ENCODE data around the gene NLRP5.

The NLRP5 gene

DNA sequence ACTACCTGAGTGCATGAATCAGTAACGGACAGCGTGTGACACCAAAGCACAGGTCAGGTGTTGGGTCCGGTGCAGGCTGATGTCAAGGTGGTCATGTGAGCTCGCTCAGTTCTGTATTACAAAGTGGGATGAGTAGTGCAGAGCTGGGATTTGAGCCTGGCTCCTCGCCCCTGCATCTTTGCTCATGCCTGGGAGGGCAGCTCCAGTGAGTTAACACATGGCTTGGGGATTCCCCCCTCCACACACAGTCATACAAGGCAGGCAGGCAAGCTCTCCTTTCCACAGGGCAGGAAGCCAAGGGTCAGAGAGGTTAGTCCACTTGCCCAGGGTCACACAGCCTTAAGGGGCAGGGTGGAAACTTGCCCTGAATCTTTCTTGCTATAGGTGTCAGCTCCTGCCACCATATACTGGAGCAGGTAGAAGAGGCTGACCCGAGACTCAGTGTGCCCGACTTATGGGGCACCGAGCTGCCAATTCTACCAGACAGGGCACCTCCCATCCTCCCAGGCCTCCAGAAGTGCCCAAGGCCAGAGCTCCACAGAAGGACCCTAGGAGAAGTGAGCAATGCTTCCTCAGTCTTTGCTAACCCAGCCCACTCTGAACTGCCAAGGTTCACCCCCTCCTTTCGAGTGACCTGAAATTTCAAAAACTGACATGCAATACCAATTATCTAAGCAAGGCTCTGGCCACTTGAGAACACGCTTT lies 99.1 kb downstream of the NLRP5 start:
- TF ChIP-seq, protein P1, sequence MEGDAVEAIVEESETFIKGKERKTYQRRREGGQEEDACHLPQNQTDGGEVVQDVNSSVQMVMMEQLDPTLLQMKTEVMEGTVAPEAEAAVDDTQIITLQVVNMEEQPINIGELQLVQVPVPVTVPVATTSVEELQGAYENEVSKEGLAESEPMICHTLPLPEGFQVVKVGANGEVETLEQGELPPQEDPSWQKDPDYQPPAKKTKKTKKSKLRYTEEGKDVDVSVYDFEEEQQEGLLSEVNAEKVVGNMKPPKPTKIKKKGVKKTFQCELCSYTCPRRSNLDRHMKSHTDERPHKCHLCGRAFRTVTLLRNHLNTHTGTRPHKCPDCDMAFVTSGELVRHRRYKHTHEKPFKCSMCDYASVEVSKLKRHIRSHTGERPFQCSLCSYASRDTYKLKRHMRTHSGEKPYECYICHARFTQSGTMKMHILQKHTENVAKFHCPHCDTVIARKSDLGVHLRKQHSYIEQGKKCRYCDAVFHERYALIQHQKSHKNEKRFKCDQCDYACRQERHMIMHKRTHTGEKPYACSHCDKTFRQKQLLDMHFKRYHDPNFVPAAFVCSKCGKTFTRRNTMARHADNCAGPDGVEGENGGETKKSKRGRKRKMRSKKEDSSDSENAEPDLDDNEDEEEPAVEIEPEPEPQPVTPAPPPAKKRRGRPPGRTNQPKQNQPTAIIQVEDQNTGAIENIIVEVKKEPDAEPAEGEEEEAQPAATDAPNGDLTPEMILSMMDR (IDR thresholded peaks at IDR 0.05): no peak
- Histone ChIP-seq H3K27me3 (peaks cover 22% of the 10 kb centered on the region), H3K36me3 (peaks cover 56% of the 10 kb centered on the region), H3K27ac (no peak overlapping the region), H3K9me3 (no peaks in the 10 kb centered on the region), H3K4me3 (ENCODE audit: low read depth in 1 of 2, low read length in 1 of 2) (no peak overlapping the region), H3K4me1 (ENCODE audit: control insufficient read depth in 1 of 2, insufficient read depth in 1 of 2, low read depth in 1 of 2, low read length in 1 of 2) (peaks cover 8 to 9% of the 10 kb centered on the region in 2 experiments)

DNA sequence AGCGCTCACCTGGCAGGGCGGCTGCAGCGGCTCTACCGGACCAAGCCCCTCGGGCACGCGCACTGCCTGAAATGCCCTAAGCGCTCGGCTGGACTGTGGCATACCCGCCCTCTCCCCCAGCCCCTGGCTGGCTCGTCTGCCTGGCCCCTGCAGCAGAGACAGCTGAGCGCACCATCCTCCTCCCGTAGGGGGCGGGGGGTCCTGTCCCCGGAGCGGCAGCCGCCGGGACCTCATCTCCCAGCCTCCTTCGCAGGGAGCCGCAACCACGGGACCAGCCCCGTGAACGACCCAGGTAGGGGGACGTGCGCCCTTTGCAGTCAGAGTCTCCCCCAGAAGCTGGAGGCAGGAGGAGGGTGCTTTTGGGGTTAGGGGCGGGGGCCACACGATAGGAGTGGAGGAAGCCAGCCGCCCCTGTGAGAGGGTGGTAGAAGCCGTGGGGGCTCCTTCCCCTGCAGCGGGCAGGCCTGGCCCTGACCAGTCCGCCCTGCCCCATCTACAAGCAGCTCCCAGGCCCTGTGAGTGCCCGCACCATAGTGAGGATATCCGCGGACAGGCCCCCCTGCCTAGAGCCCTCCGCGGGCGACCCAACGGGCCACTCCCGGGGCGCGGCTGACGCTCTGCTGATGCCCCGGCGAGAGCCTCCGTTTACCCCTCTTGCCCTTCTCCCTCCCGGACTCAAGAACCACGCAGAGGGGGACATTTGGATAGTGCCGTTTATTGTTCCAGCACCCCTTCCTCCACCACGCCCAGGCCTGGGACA lies 100.3 kb downstream of the NLRP5 start:
- Histone ChIP-seq H3K27me3 (peaks cover 11% of the 10 kb centered on the region), H3K4me3 (ENCODE audit: low read depth in 1 of 2, low read length in 1 of 2) (no peak overlapping the region), H3K9me3 (no peaks in the 10 kb centered on the region), H3K27ac (no peak overlapping the region), H3K4me1 (ENCODE audit: control insufficient read depth in 1 of 2, insufficient read depth in 1 of 2, low read depth in 1 of 2, low read length in 1 of 2) (no peaks in the 10 kb centered on the region), H3K36me3 (peaks cover 63% of the 10 kb centered on the region)
- TF ChIP-seq, protein P1 (IDR thresholded peaks at IDR 0.05): no peak

DNA sequence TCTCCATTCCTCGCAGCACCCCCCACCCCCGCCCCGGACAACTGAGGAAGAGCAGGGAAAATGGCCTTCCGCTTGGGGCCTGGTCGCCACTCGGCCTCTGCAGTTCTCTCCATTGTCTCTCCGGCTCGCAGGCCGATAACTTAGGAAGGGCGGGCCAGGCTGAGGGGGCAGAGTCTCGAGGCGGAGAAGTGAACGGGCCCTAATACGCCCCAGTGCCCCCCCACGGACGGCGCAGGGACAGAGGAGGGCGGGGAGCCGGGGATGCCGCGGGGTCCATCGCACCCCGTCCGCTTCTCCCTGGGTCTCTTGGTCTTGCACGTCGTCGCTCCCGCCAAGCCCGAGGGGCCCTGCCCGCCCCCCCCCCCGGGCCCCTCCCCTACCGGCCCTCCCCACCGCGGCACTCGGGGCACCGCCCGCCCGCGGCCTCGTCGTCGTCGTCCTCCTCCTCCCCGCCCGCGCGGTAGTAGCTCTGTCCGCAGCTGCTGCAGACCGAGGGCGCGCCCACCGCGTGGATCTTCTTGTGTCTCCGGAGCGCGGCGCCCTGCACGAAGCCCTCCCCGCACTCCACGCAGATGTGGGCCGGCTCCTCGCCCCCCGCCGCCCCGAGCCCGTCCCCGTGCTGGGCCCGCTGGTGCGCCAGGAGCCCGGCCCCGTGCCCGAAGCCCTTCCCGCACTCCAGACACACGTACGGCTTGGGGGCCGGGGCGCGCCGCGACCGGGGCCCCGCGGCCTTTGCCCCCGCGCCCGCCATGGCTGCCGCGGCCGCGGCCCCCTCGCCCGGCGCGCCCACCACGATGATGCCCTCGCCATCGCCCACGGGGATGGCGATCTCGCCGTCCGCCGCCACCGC lies 101.3 kb downstream of the NLRP5 start:
- Histone ChIP-seq H3K36me3 (peaks cover 68% of the 10 kb centered on the region), H3K9me3 (no peaks in the 10 kb centered on the region), H3K4me1 (ENCODE audit: control insufficient read depth in 1 of 2, insufficient read depth in 1 of 2, low read depth in 1 of 2, low read length in 1 of 2) (no peaks in the 10 kb centered on the region), H3K27ac (no peak overlapping the region), H3K27me3 (peaks cover 1% of the 10 kb centered on the region), H3K4me3 (ENCODE audit: low read depth in 1 of 2, low read length in 1 of 2) (no peak overlapping the region)
- TF ChIP-seq, protein P1 (IDR thresholded peaks at IDR 0.05): no peak

DNA sequence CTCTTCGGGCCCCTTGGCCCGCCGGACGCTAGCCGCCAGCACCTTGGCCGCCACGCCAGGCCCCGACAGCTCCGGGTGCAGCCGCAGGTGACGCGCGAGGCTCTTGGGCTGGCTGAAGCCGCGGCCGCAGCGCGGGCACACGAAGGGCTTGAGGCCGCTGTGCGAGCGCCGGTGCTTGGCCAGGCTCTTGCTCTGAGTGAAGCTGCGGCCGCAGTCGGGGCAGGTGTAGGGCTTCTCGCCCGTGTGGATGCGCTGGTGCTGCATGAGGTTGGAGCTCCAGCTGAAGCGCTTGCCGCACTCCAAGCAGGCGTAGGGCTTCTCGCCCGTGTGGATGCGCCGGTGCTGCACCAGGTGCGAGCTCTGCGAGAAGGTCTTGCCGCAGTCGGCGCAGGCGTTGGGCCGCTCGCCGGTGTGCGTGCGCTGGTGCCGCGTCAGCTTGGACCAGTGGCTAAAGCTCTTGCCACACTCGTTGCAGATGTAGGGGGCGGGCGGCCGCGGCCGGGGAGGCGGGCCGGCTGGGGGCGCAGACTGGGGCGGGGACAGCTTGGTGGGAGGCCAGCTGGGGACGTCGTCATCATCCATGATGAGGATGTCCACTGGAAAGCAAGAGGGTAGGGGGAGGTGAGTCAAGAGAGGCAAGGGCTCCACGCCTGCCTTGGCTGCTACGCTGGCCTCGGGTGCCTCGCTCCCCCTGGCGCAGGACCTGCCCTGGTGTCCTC lies 102.1 kb downstream of the NLRP5 start:
- TF ChIP-seq, protein P1 (IDR thresholded peaks at IDR 0.05): no peak
- H3K27me3 ChIP-seq: no peaks in the 10 kb centered on the region
- H3K4me3 ChIP-seq (ENCODE audit: low read depth in 1 of 2, low read length in 1 of 2): no peak overlapping the region
- no peak overlapping the region for H3K27ac ChIP-seq
- H3K4me1 ChIP-seq (ENCODE audit: control insufficient read depth in 1 of 2, insufficient read depth in 1 of 2, low read depth in 1 of 2, low read length in 1 of 2): no peaks in the 10 kb centered on the region
- H3K36me3 ChIP-seq: peaks cover 76% of the 10 kb centered on the region
- no peaks in the 10 kb centered on the region for H3K9me3 ChIP-seq

DNA sequence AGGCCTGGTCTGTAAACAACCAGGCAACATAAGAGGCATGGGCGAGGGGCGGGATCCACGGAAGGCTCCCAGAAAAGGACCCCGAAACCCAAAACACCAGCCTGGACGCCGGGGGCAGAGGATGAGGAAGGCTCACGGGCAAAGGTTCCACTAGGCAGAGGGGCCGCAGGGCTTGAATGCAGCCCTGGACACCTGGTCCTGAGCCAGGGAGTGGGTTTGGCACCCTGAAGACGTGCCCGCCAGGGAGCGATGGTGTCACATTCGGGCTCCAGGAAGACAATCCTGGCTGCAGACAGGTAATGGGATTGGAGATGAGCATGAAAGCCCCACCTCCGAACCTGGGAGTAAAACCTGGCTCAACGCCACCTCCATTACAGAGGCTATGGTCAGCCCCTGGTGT lies 102.8 kb downstream of the NLRP5 start:
- TF ChIP-seq, protein P1 (IDR thresholded peaks at IDR 0.05): no peak
- no peaks in the 10 kb centered on the region for H3K27me3 ChIP-seq
- no peak overlapping the region for H3K4me3 ChIP-seq (ENCODE audit: low read depth in 1 of 2, low read length in 1 of 2)
- H3K36me3 ChIP-seq: peaks cover 76% of the 10 kb centered on the region
- no peak overlapping the region for H3K27ac ChIP-seq
- H3K4me1 ChIP-seq (ENCODE audit: control insufficient read depth in 1 of 2, insufficient read depth in 1 of 2, low read depth in 1 of 2, low read length in 1 of 2): no peaks in the 10 kb centered on the region
- no peaks in the 10 kb centered on the region for H3K9me3 ChIP-seq
